H9 (cell line): ENCODE data around the gene COPS8. TPM values are rescaled to one million over a fixed set of nuclear protein-coding genes. Genes with fewer than 3 reads are reported as not detected.
A peak's percentile ranks its signal among the peaks of the same experiment; 100 is the strongest.

Source experiments
- DNase-seq: peaks from one replicate; pipeline ENCODE4 v3.0.0-alpha.2; 2017
- H2AFZ ChIP-seq: one replicate; pipeline ENCODE4 v1.6.1; 2013; ENCODE audit warnings: mild to moderate bottlenecking, low read length, control low read depth, moderate library complexity
- H2AK5ac ChIP-seq: 2 replicates; pipeline ENCODE4 v1.6.1; 2013; ENCODE audit warnings: low read length, control low read depth, mixed read lengths; ENCODE audit not compliant: insufficient read length
- H2BK120ac ChIP-seq: one replicate; pipeline ENCODE4 v1.6.1; 2013; ENCODE audit warnings: low read depth, mild to moderate bottlenecking, low read length, control low read depth, inconsistent platforms; ENCODE audit not compliant: poor library complexity, severe bottlenecking
- H2BK12ac ChIP-seq: 2 replicates; pipeline ENCODE4 v1.6.1; 2013; ENCODE audit warnings: low read length, control low read depth, mixed read lengths, low read depth; ENCODE audit not compliant: insufficient read length
- H2BK15ac ChIP-seq: 2 replicates; pipeline ENCODE4 v1.6.1; 2013; ENCODE audit warnings: low read depth, low read length, control low read depth
- H2BK20ac ChIP-seq: one replicate; pipeline ENCODE4 v1.6.1; 2013; ENCODE audit warnings: low read depth, mild to moderate bottlenecking, low read length, control low read depth, inconsistent platforms; ENCODE audit not compliant: poor library complexity, severe bottlenecking
- H2BK5ac ChIP-seq: 2 replicates; pipeline ENCODE4 v1.6.1; 2013; ENCODE audit warnings: low read length, control low read depth, mixed read lengths; ENCODE audit not compliant: insufficient read length
- H3K14ac ChIP-seq: 2 replicates; pipeline ENCODE4 v1.6.1; 2013; ENCODE audit warnings: low read length, control low read depth; ENCODE audit not compliant: insufficient read depth
- H3K18ac ChIP-seq: 2 replicates; pipeline ENCODE4 v1.6.1; 2013; ENCODE audit warnings: low read depth, mild to moderate bottlenecking, mixed read lengths, low read length, control low read depth; ENCODE audit not compliant: insufficient read length
- H3K23ac ChIP-seq: 2 replicates; pipeline ENCODE4 v1.6.1; 2013; ENCODE audit warnings: low read length, control low read depth, mixed read lengths, low read depth; ENCODE audit not compliant: insufficient read length
- H3K23me2 ChIP-seq: 2 replicates; pipeline ENCODE4 v1.6.1; 2013; ENCODE audit warnings: low read depth, mild to moderate bottlenecking, mixed read lengths, low read length, control low read depth; ENCODE audit not compliant: insufficient read length, poor library complexity, severe bottlenecking
- H3K27ac ChIP-seq: 2 replicates; pipeline ENCODE4 v1.5.1; 2013; ENCODE audit warnings: low read length, control low read depth, mixed read lengths, low read depth; ENCODE audit not compliant: insufficient read length
- H3K27me3 ChIP-seq: 2 replicates; pipeline ENCODE4 v1.6.1; 2013; ENCODE audit warnings: low read length, control low read depth, inconsistent platforms; ENCODE audit not compliant: insufficient read depth
- H3K4ac ChIP-seq: 2 replicates; pipeline ENCODE4 v1.6.1; 2013; ENCODE audit warnings: low read depth, mild to moderate bottlenecking, control low read depth, inconsistent platforms, low read length, moderate library complexity
- H3K4me1 ChIP-seq: 2 replicates; pipeline ENCODE4 v1.6.1; 2013; ENCODE audit warnings: low read length, control low read depth, inconsistent platforms; ENCODE audit not compliant: insufficient read depth
- H3K4me2 ChIP-seq: 2 replicates; pipeline ENCODE4 v1.6.1; 2013; ENCODE audit warnings: low read length, control low read depth, mixed read lengths; ENCODE audit not compliant: insufficient read length, insufficient read depth
- H3K56ac ChIP-seq: 2 replicates; pipeline ENCODE4 v1.6.1; 2013; ENCODE audit warnings: low read depth, mild to moderate bottlenecking, mixed read lengths, low read length, control low read depth; ENCODE audit not compliant: insufficient read length
- H3K79me1 ChIP-seq: 2 replicates; pipeline ENCODE4 v1.6.1; 2013; ENCODE audit warnings: low read depth, mild to moderate bottlenecking, moderate library complexity, low read length, control low read depth, inconsistent platforms; ENCODE audit not compliant: insufficient read depth, poor library complexity, severe bottlenecking
- H3K79me2 ChIP-seq: 2 replicates; pipeline ENCODE4 v1.6.1; 2013; ENCODE audit warnings: low read length, control low read depth, inconsistent platforms; ENCODE audit not compliant: insufficient read depth
- H3K9ac ChIP-seq: 2 replicates; pipeline ENCODE4 v1.6.1; 2013; ENCODE audit warnings: low read length, control low read depth, mixed read lengths; ENCODE audit not compliant: insufficient read length; ENCODE audit errors: extremely low read depth
- H3K9me3 ChIP-seq: one replicate; pipeline ENCODE4 v1.6.1; 2013; ENCODE audit warnings: low read depth, low read length, inconsistent platforms; ENCODE audit not compliant: control insufficient read depth
- H3T11ph ChIP-seq: one replicate; pipeline ENCODE4 v1.6.1; 2013; ENCODE audit warnings: mild to moderate bottlenecking, low read length, control low read depth, inconsistent platforms
- H4K20me1 ChIP-seq: one replicate; pipeline ENCODE4 v1.6.1; 2013; ENCODE audit not compliant: control insufficient read depth, insufficient read length, insufficient read depth
- H4K5ac ChIP-seq: 2 replicates; pipeline ENCODE4 v1.6.1; 2013; ENCODE audit warnings: low read depth, mild to moderate bottlenecking, mixed read lengths, low read length, control low read depth; ENCODE audit not compliant: insufficient read length
- H4K8ac ChIP-seq: replicated peaks from 2 replicates; pipeline ENCODE4 v1.6.1; 2013; ENCODE audit warnings: low read length, control low read depth, mixed read lengths, low read depth; ENCODE audit not compliant: insufficient read length
- H4K91ac ChIP-seq: 2 replicates; pipeline ENCODE4 v1.6.1; 2013; ENCODE audit warnings: low read depth, mild to moderate bottlenecking, moderate library complexity, mixed read lengths, low read length, control low read depth; ENCODE audit not compliant: insufficient read length
- H3K27ac Mint-ChIP-seq, 3 experiments: 2 replicates in 2 of 3; 3 replicates in 1 of 3; pipeline ENCODE4 v1.8.0; 2020 to 2021; ENCODE audit warnings: mixed read lengths in 3 of 3, mild to moderate bottlenecking in 1 of 3, moderate library complexity in 1 of 3
- H3K27me3 Mint-ChIP-seq: 2 replicates; pipeline ENCODE4 v1.8.0; 2021; ENCODE audit warnings: low read depth, mild to moderate bottlenecking, moderate library complexity, mixed read lengths
- H3K36me3 Mint-ChIP-seq, 3 experiments: 2 replicates in 2 of 3; 3 replicates in 1 of 3; pipeline ENCODE4 v1.8.0; 2020 to 2021; ENCODE audit warnings: low read depth in 3 of 3, mixed read lengths in 3 of 3; ENCODE audit not compliant: insufficient read depth in 1 of 3
- H3K4me1 Mint-ChIP-seq, 2 experiments: 2 replicates each; pipeline ENCODE4 v1.8.0; 2020; ENCODE audit warnings: mixed read lengths in 2 of 2
- H3K4me3 Mint-ChIP-seq, 2 experiments: 2 replicates in 1 of 2; 3 replicates in 1 of 2; pipeline ENCODE4 v1.8.0; 2020 to 2021; ENCODE audit warnings: mild to moderate bottlenecking in 2 of 2, mixed read lengths in 2 of 2, moderate library complexity in 1 of 2
- H3K9me3 Mint-ChIP-seq, 2 experiments: 2 replicates in 1 of 2; 3 replicates in 1 of 2; pipeline ENCODE4 v1.8.0; 2020; ENCODE audit warnings: mild to moderate bottlenecking in 2 of 2, mixed read lengths in 2 of 2, moderate library complexity in 1 of 2
- CTCF ChIP-seq: fragments of 200-600 bp; sonication (generic); conservative IDR thresholded peaks from 3 replicates; pipeline ENCODE4 v1.8.0; 2021; ENCODE audit warnings: antibody characterized with exemption, mild to moderate bottlenecking
- WGBS: extraction: QIAGEN DNeasy Blood & Tissue Kit; methylation state at CpG from one replicate; pipeline ENCODE4 v1.1.7; 2013; ENCODE audit warnings: missing lambda C conversion rate, low lambda C conversion rate, mixed read lengths; ENCODE audit not compliant: insufficient read length; ENCODE audit errors: extremely low coverage; 5-methylcytosine and 5-hydroxymethylcytosine counted together
- total RNA-seq: library from RNA; stranded (reverse); gene quantifications from 2 replicates; pipeline ENCODE4 v1.2.1, GENCODE V29; 2021

The COPS8 gene
- total RNA-seq, 1 experiment from 2014 or later = 65.2 TPM

GRCh38 chr2:237090906-237091305 is 5.2 kb downstream of the COPS8 start:
- no peak overlapping the region for H3K4ac ChIP-seq
- H3K9me3 Mint-ChIP-seq = no peaks in the 10 kb centered on the region
- H4K91ac ChIP-seq = no peak overlapping the region
- H2BK120ac ChIP-seq = no peak overlapping the region
- TF ChIP-seq CTCF = no peak
- H3K23me2 ChIP-seq = peaks cover 3% of the 10 kb centered on the region
- H2BK20ac ChIP-seq = no peak overlapping the region
- H3K27ac Mint-ChIP-seq = peak overlapping the region in 1 of 3 experiments; percentile 20; a peak in 1 of 7 replicates
- H3K4me2 ChIP-seq = no peak overlapping the region
- H4K8ac ChIP-seq = no peak overlapping the region
- H3K79me2 ChIP-seq = peaks cover 10% of the 10 kb centered on the region; the same call in 1 of the 2 replicates
- H3K79me1 ChIP-seq = no peaks in the 10 kb centered on the region
- no peaks in the 10 kb centered on the region for H4K20me1 ChIP-seq
- H3K36me3 Mint-ChIP-seq = peaks cover 5 to 30% (median 25%) of the 10 kb centered on the region in 3 experiments
- H3T11ph ChIP-seq = no peak overlapping the region
- H3K9me3 ChIP-seq = no peaks in the 10 kb centered on the region
- no peak overlapping the region for H3K9ac ChIP-seq
- H2AFZ ChIP-seq = no peak overlapping the region
- DNase-seq = no peak
- no peak overlapping the region for H3K27ac ChIP-seq
- H4K5ac ChIP-seq = no peak overlapping the region
- no peaks in the 10 kb centered on the region for H3K27me3 Mint-ChIP-seq
- H2BK15ac ChIP-seq = no peak overlapping the region
- no peak overlapping the region for H2BK5ac ChIP-seq
- no peaks in the 10 kb centered on the region for H3K4me1 ChIP-seq
- H3K56ac ChIP-seq = no peak overlapping the region
- H3K4me1 Mint-ChIP-seq = peaks cover 2 to 3% of the 10 kb centered on the region in 2 experiments
- no peaks in the 10 kb centered on the region for H3K27me3 ChIP-seq
- no peak overlapping the region for H3K18ac ChIP-seq
- H3K23ac ChIP-seq = no peak overlapping the region
- no peak overlapping the region for H2BK12ac ChIP-seq
- H2AK5ac ChIP-seq = no peak overlapping the region
- WGBS = no CpG with 5 or more reads among the region's 13 CpGs
- H3K14ac ChIP-seq = no peak overlapping the region
- no peak overlapping the region for H3K4me3 Mint-ChIP-seq
